Adrenal gland (tissue), 5 donors: ENCODE measurements around the gene C16orf89.
"Not testable (repeated sequence)": the region's sequence is repeated elsewhere in the genome, so short reads cannot be mapped to it uniquely, and the experiment has no call there.

ENCODE experiments used
- POLR2A ChIP-seq, 2 donors: fragments of 450-650 bp; IDR thresholded peaks; one replicate each; pipeline ENCODE4 v1.6.1; 2017; ENCODE audit warnings: antibody characterized with exemption in 2 of 2, mild to moderate bottlenecking in 2 of 2, moderate library complexity in 1 of 2
- TF ChIP-seq, protein P1 (sequence below), 6 experiments: fragments of 450-650 bp in 4 of 6; fragments of 200-600 bp in 2 of 6; sonication (generic) in 1 of 6; IDR thresholded peaks; 1 replicate in 5 of 6; 2 replicates in 1 of 6; pipeline versions ENCODE4 v1.5.1 to v1.8.0; 2016 to 2021; ENCODE audit warnings: antibody characterized with exemption in 6 of 6, mild to moderate bottlenecking in 2 of 6, moderate library complexity in 1 of 6
- donor health status: DM: no; HTN: no; CAD: no.

DNA sequence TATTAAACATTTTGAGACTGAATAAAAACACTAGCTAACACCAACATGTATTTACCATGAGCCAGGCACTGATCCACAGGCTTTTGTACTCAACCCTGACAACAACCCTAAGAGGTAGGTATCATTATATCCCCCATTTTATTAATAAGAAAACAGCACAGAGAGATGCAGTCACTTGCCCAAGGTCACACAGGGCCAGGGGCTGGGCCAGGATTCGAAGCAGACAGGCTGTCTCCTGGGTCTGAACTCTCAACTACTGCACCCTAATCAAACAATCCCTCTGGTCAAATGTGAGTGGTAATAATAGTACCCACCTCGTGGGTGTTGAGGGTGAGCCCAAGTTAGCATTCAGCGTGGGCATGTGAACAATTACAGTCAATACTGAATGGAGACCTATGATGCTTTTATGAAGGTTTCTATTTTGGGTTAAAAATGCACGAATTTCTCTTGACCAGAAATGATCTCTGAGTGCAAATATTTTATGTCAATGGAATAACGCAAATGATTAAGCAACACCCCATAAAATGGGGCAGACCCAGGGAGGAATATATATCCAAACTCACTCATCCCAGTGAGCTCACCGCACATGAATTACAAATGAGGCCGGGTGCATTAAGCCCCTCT, 30.8 kb upstream of the C16orf89 start:
- TF ChIP-seq, protein P1, sequence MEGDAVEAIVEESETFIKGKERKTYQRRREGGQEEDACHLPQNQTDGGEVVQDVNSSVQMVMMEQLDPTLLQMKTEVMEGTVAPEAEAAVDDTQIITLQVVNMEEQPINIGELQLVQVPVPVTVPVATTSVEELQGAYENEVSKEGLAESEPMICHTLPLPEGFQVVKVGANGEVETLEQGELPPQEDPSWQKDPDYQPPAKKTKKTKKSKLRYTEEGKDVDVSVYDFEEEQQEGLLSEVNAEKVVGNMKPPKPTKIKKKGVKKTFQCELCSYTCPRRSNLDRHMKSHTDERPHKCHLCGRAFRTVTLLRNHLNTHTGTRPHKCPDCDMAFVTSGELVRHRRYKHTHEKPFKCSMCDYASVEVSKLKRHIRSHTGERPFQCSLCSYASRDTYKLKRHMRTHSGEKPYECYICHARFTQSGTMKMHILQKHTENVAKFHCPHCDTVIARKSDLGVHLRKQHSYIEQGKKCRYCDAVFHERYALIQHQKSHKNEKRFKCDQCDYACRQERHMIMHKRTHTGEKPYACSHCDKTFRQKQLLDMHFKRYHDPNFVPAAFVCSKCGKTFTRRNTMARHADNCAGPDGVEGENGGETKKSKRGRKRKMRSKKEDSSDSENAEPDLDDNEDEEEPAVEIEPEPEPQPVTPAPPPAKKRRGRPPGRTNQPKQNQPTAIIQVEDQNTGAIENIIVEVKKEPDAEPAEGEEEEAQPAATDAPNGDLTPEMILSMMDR (IDR thresholded peaks at IDR 0.05) = not testable (repeated sequence)
- TF ChIP-seq POLR2A (IDR thresholded peaks at IDR 0.05) = not testable (repeated sequence)
